K562 (cell line): ENCODE data around the gene MATN1. TPM values are rescaled to one million over a fixed set of nuclear protein-coding genes. Genes with fewer than 3 reads are reported as not detected.
A peak's percentile ranks its signal among the peaks of the same experiment; 100 is the strongest.

Experiments
- ATAC-seq: fragments of 200-7000 bp; cut with Tn5 transposase; 3 replicates; pipeline ENCODE4 v1.9.1; 2020; ENCODE audit warnings: moderate library complexity
- BruUV-seq: library from RNA; stranded (reverse); fragments of 400-500 nt; replicated peaks from 2 replicates; lab custom pipeline; 2021; lab: Mats Ljungman, UMichigan
- CTCF ChIA-PET: fragments of 300-600 bp; formaldehyde crosslinking; extraction: SDS; loops from one replicate; lab custom pipeline; 2021; ENCODE audit warnings: low intra/inter-chr PET ratio; lab: Yijun Ruan, JAX
- POLR2A ChIA-PET: fragments of 300-600, 350-650 bp; sonication (Branson Sonifier 250); formaldehyde crosslinking; extraction: SDS; loops from one replicate; lab custom pipeline; 2021; ENCODE audit warnings: antibody characterized with exemption, inconsistent platforms; lab: Yijun Ruan, JAX
- DNase-seq, 4 experiments: peaks; one replicate each; pipeline versions ENCODE4 v3.0.0 to v3.0.0-alpha.2; 2011 to 2018; ENCODE audit warnings: low spot score in 3 of 4, mixed read lengths in 3 of 4; ENCODE audit errors: extremely low read depth in 1 of 4
- FAIRE-seq: peaks from 2 replicates; lab custom pipeline; 2011; peaks lifted over from hg19 to GRCh38; lab: Jason Lieb, UNC
- H2AFZ ChIP-seq: 2 replicates; pipeline ENCODE4 v1.6.0; 2011; ENCODE audit warnings: low read depth, low read length, control low read depth, inconsistent platforms
- H3K27ac ChIP-seq: fragments of 200-600 bp; 3 replicates; pipeline ENCODE4 v1.8.0; 2011; ENCODE audit warnings: low read depth, mild to moderate bottlenecking, control low read depth, inconsistent platforms, low read length, moderate library complexity, mixed read lengths; ENCODE audit errors: extremely low read depth
- H3K27me3 ChIP-seq, 2 experiments: fragments of 300-600 bp in 1 of 2; 2 replicates in 1 of 2; 3 replicates in 1 of 2; pipeline versions ENCODE4 v1.6.0 to v1.8.0; 2011; ENCODE audit warnings: inconsistent platforms in 2 of 2, low read length in 2 of 2, mild to moderate bottlenecking in 1 of 2, mixed read lengths in 1 of 2, moderate library complexity in 1 of 2; ENCODE audit not compliant: control insufficient read depth in 2 of 2, insufficient read depth in 2 of 2
- H3K36me3 ChIP-seq: fragments of 300-600 bp; 3 replicates; pipeline ENCODE4 v1.8.0; 2011; ENCODE audit warnings: mild to moderate bottlenecking, low read length, inconsistent platforms; ENCODE audit not compliant: control insufficient read depth, insufficient read depth
- H3K4me1 ChIP-seq, 2 experiments: fragments of 200-600 bp in 1 of 2; replicated peaks in 1 of 2; 2 replicates in 1 of 2; 3 replicates in 1 of 2; pipeline versions ENCODE4 v1.5.1 to v1.8.0; 2011; ENCODE audit warnings: inconsistent platforms in 2 of 2, low read length in 2 of 2, mild to moderate bottlenecking in 1 of 2, mixed read lengths in 1 of 2, moderate library complexity in 1 of 2; ENCODE audit not compliant: control insufficient read depth in 2 of 2, insufficient read depth in 2 of 2
- H3K4me2 ChIP-seq: 2 replicates; pipeline ENCODE4 v1.6.1; 2011; ENCODE audit warnings: low read length, control low read depth, inconsistent platforms, mixed read lengths; ENCODE audit not compliant: insufficient read depth
- H3K4me3 ChIP-seq: fragments of 200-600 bp; sonication (generic), shearing (Covaris generic); 2 replicates; pipeline ENCODE4 v1.5.1; 2016; ENCODE audit warnings: control low read depth, inconsistent platforms
- H3K79me2 ChIP-seq: fragments of 200-600 bp; 3 replicates; pipeline ENCODE4 v1.8.0; 2011; ENCODE audit warnings: low read length, inconsistent platforms; ENCODE audit not compliant: control insufficient read depth, insufficient read depth
- H3K9ac ChIP-seq, 2 experiments: 2 replicates each; pipeline versions ENCODE4 v1.6.0 to v1.6.1; 2011; ENCODE audit warnings: low read depth in 2 of 2, low read length in 2 of 2, control low read depth in 1 of 2, inconsistent platforms in 1 of 2, mild to moderate bottlenecking in 1 of 2, mixed read lengths in 1 of 2; ENCODE audit not compliant: insufficient read depth in 1 of 2
- H3K9me1 ChIP-seq: one replicate; pipeline ENCODE4 v1.6.0; 2011; ENCODE audit warnings: inconsistent platforms, mild to moderate bottlenecking, low read length, moderate library complexity; ENCODE audit not compliant: control insufficient read depth, insufficient read depth
- H3K9me3 ChIP-seq: replicated peaks from 2 replicates; pipeline ENCODE4 v1.5.1; 2011; ENCODE audit warnings: low read depth, low read length, inconsistent platforms; ENCODE audit not compliant: control insufficient read depth, insufficient read depth
- H4K20me1 ChIP-seq: replicated peaks from 2 replicates; pipeline ENCODE4 v1.6.1; 2011; ENCODE audit warnings: low read length, inconsistent platforms, mixed read lengths; ENCODE audit not compliant: control insufficient read depth, insufficient read depth
- ARID2 ChIP-seq: fragments of 450-650 bp; IDR thresholded peaks from 2 replicates; pipeline ENCODE4 v1.6.1; 2017; ENCODE audit warnings: antibody characterized with exemption, mild to moderate bottlenecking
- FOXK1 ChIP-seq: sonication (generic); formaldehyde crosslinking; IDR thresholded peaks from 2 replicates; pipeline ENCODE4 v1.8.0; 2022; ENCODE audit warnings: missing genetic modification reagents, mild to moderate bottlenecking, borderline replicate concordance
- MAFF ChIP-seq: IDR thresholded peaks from 2 replicates; pipeline ENCODE4 v1.6.1; 2012; ENCODE audit warnings: low read length, improper control_type of control experiment
- MTA1 ChIP-seq: fragments of 450-650 bp; IDR thresholded peaks from 2 replicates; pipeline ENCODE4 v1.6.1; 2017; ENCODE audit warnings: borderline replicate concordance
- PURB ChIP-seq: sonication (generic); formaldehyde crosslinking; IDR thresholded peaks from 2 replicates; pipeline ENCODE4 v1.9.0; 2021; ENCODE audit warnings: low read depth, mild to moderate bottlenecking, missing genetic modification reagents
- SIN3B ChIP-seq: fragments of 450-650 bp; IDR thresholded peaks from 2 replicates; pipeline ENCODE4 v1.6.1; 2017; ENCODE audit warnings: low read depth, mild to moderate bottlenecking, moderate library complexity
- THAP12 ChIP-seq: fragments of 250-450 bp; sonication (Bioruptor Pico); IDR thresholded peaks from 2 replicates; pipeline ENCODE4 v1.9.0; 2021; ENCODE audit warnings: mild to moderate bottlenecking, inconsistent platforms
- USF1 ChIP-seq: sonication (generic); formaldehyde crosslinking; IDR thresholded peaks from 2 replicates; pipeline ENCODE4 v1.9.0; 2022; ENCODE audit warnings: mild to moderate bottlenecking, missing genetic modification reagents
- ZBTB1 ChIP-seq: sonication (generic); formaldehyde crosslinking; IDR thresholded peaks from 2 replicates; pipeline ENCODE4 v1.8.1; 2023; ENCODE audit warnings: missing genetic modification reagents, low read depth, mild to moderate bottlenecking, borderline replicate concordance
- ZC3H8 ChIP-seq: fragments of 450-650 bp; IDR thresholded peaks from 2 replicates; pipeline ENCODE4 v1.6.1; 2017
- ZNF133 ChIP-seq: fragments of 250-450 bp; sonication (Bioruptor Pico); IDR thresholded peaks from 2 replicates; pipeline ENCODE4 v1.4.0; 2020; ENCODE audit warnings: mild to moderate bottlenecking
- ZNF253 ChIP-seq: fragments of 250-450 bp; sonication (Bioruptor Pico); conservative IDR thresholded peaks from 2 replicates; pipeline ENCODE4 v1.6.1; 2021; ENCODE audit warnings: mild to moderate bottlenecking
- ZNF696 ChIP-seq: fragments of 250-450 bp; sonication (Bioruptor Pico); conservative IDR thresholded peaks from 2 replicates; pipeline ENCODE4 v1.4.0; 2020; ENCODE audit warnings: mild to moderate bottlenecking, moderate library complexity
- ZSCAN29 ChIP-seq: fragments of 450-650 bp; IDR thresholded peaks from 2 replicates; pipeline ENCODE4 v1.6.1; 2017
- ZZZ3 ChIP-seq: fragments of 450-650 bp; IDR thresholded peaks from 2 replicates; pipeline ENCODE4 v1.6.1; 2016; ENCODE audit warnings: antibody characterized with exemption, mild to moderate bottlenecking, moderate library complexity
- WGBS: fragments of 100-300 bp; shearing (Covaris generic); methylation state at CpG from one replicate; pipeline ENCODE4 v1.1.6; 2016; ENCODE audit warnings: low coverage, mixed read lengths; ENCODE audit not compliant: insufficient coverage; ENCODE audit errors: missing lambda C conversion rate; 5-methylcytosine and 5-hydroxymethylcytosine counted together
- in situ Hi-C: fragments of 300-500 bp; cut with MboI; formaldehyde crosslinking; loops from 4 replicates; pipeline ENCODE4 v1.15.0; 2018; ENCODE audit warnings: inconsistent platforms, mixed read lengths
- intact Hi-C: fragments of 100-400 bp; cut with micrococcal nuclease; formaldehyde crosslinking; loops from 2 replicates; pipeline ENCODE4 v1.14.2; 2022
- polyA plus RNA-seq, 8 experiments: library from polyadenylated mRNA; depleted of rRNA in 4 of 8; stranded (reverse) in 5 of 8; unstranded in 3 of 8; fragments of >200 nt; fragmentation: Nextera tagmentation in 2 of 8; fragmentation: Illumina TruSeq in 1 of 8; extraction: Ambion mirVana in 2 of 8; extraction: Trizol in 1 of 8; gene quantifications; 2 replicates each; pipeline versions ENCODE4 v1.2.1 to v1.2.3, GENCODE V29; 2011 to 2014; ENCODE audit warnings: inconsistent platforms in 1 of 8, missing spikeins in 1 of 8
- total RNA-seq, 7 experiments: library from RNA; depleted of rRNA in 6 of 7; stranded (reverse); fragments of >200 nt in 6 of 7; fragmentation: Illumina TruSeq in 2 of 7; extraction: Trizol in 2 of 7; gene quantifications; 2 replicates each; pipeline versions ENCODE4 v1.2.1 to v1.2.3, GENCODE V29; 2011 to 2021; ENCODE audit warnings: low replicate concordance in 1 of 7

MATN1 gene
- total and polyA plus RNA-seq, 9 of the 15 experiments (the other 6 are each of a cell fraction or from before 2014, with no cell fraction given), result 0.10 to 2.3 (median 1.2) TPM

GRCh38 chr1:30714025-30714424 lies 9.4 kb downstream of the MATN1 start:
- POLR2A ChIA-PET, result interaction anchor here (1.2 kb wide), 1 partner anchor 55 kb away, joined by 3 read pairs; no protein-coding TSS in a partner anchor
- H3K27me3 ChIP-seq, result peaks cover 0 to 13% of the 10 kb centered on the region in 2 experiments; a peak in 2 of 5 replicates
- FAIRE-seq, result no peak
- H2AFZ ChIP-seq, result no peak overlapping the region
- in situ Hi-C loops, result no loop called here
- no peaks in the 10 kb centered on the region for H3K9me1 ChIP-seq
- TF ChIP-seq ZNF253 (CRISPR knock-in tag) (no peak), ZZZ3 (no peak), ZSCAN29 (no peak), ZNF133 (no peak), THAP12 (no peak), ZBTB1 (CRISPR knock-in tag) (no peak), ARID2 (no peak), PURB (CRISPR knock-in tag) (no peak), SIN3B (no peak), FOXK1 (no peak), ZNF696 (CRISPR knock-in tag) (no peak), USF1 (CRISPR knock-in tag) (no peak), ZC3H8 (no peak), MAFF (no peak), MTA1 (no peak)
- TF ChIP-seq, all 486 proteins: peak for 0
- H3K4me3 ChIP-seq, result no peak overlapping the region
- no peaks in the 10 kb centered on the region for H4K20me1 ChIP-seq
- no peak for ATAC-seq
- intact Hi-C loops, result no loop called here
- peak overlapping the region in 1 of 2 experiments; percentile 63; a peak in 1 of 4 replicates for H3K9ac ChIP-seq
- no peak overlapping the region for H3K4me2 ChIP-seq
- DNase-seq, result no peak
- H3K27ac ChIP-seq, result no peak overlapping the region
- WGBS, result 41% methylated on average over 4 of the region's 4 CpGs
- H3K9me3 ChIP-seq, result peaks cover 9% of the 10 kb centered on the region
- H3K36me3 ChIP-seq, result no peaks in the 10 kb centered on the region; the same call in 2 of the 3 replicates
- no TSS peak for BruUV-seq
- peaks cover 6 to 22% of the 10 kb centered on the region in 2 experiments; a peak in 4 of 5 replicates for H3K4me1 ChIP-seq
- CTCF ChIA-PET, result no interaction called here
- H3K79me2 ChIP-seq, result peaks cover 5% of the 10 kb centered on the region
